ENCODE data around the gene MEOX1.

Gene MEOX1

DNA sequence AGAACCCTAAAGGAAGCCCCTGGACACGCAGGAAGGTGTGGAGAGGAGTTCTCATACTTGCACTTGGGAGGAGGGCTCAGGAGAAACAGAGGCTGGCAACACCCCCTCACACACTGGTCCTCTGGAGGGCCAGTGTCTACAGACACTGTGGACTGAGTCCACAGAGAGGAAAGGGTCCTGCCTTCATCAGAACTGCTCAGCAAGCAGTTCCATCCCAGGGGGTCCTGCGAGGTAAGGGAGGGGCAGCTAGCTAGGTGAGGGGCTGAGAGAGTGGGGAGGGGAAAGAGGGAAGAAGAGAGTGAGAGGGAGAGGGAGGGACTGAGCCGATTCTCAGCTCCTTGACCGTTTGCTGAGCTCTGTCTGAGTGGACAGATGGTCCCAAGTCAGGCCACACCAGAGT lies 17.7 kb upstream of the MEOX1 start:
- no peak for FAIRE-seq

DNA sequence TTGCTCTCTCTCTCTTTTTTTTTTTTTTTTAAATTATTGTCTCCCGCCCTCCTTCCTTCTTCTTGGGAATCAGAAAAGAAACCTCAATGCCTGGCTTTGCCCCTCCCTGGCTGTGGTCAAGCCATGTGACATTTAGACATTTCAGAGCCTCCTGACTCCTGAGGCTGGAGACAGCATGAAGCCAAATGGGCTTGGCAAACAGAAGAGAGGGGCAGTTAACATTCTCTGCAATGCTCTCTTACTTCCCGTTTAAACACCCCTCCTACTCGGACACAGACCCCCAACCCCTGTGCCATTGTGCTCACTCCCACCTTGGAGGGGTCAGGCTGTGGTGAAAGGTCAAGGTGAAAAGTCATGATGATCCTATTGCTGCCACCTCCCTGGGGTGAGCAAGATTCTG lies 14.7 kb upstream of the MEOX1 start:
- no peak for FAIRE-seq

DNA sequence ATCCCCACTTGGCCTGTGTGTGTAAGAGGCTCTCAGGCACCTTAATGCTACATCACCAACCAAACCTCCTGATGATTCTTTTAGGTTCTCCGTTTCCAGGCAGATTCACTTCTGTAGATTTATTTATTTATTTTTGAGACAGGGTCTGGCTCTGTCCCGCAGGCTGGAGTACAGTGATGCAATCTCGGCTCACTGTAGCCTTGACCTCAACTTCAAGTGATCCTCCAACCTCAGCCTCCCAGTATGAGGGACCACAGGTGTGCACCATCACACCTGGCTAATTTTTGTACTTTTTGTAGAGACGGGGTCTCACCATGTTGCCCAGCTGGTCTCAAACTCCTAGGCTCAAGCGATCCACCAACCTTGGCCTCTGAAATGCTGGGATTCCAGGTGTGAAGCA lies 12.7 kb upstream of the MEOX1 start:
- FAIRE-seq: no peak

DNA sequence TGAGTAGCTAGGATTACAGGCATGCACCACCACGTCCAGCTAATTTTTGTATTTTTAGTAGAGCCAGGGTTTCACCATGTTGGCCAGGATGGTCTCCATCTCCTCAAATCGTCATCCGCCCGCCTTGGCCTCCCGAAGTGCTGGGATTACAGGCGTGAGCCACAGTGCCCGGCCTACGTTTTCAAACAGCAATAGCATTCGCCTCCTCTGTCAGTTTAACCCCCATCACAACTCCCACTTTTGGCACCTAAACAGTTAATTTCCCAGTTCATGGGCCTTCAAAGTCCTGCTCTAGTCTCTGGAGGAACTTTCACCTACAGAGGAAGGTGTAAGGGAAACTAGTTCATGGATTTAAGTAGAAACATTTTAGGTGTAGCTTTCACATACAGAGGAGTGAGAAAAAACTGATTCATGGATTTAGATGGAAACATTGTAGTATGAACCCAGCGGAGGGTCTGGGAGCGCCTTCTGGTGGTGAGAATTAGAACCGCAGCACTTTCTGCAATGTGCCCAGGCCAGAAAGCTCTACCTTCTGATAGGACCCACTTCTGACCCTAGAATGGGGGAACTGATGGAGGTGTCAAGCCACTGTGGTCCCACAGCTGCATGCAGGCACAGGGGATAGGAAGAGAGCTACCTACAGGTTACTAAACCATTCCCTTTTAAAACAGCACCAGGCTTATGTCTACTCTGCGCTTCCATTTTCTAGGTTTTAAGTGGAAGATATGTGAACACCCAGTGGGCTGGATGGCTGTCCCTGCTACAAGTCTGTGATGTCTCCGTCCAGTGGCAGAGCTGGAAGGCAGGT lies 12.0 kb upstream of the MEOX1 start:
- no peak for FAIRE-seq

DNA sequence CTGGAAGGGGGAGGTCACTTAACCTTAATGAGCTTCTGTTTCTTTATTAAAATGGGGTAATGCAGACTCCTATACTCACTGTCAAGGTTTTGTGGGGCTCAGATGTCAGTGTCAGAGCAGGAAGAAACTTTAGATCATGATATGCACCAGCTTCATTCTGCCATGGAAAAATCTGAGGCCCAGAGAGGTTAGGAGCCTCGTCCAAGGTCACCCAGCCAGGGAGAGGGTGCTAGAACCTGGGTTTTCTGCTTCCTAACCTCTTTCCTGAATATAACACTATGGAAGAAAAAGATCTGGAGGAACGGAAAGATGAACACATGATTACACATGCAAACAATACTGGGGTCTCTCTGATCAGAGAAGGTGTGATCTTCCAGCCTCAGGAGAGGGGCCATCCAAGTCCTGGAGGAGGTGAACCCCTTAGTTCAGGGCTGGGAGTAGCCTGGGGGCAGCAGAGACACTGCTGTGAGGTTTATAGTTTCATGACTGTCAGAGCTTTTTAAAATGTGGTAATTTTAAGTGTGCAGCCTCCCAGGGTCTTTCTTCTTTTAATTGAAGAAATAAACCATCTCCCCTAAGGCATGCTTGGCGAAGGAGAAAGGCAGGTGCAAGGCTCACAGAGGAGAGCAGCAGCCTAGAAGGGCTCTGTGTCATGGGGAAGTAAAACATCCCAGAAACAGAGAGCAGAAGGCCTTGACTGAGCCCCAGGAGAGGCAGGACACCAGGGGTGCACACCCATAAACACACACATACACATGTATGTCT lies 10.2 kb upstream of the MEOX1 start:
- no peak for FAIRE-seq

DNA sequence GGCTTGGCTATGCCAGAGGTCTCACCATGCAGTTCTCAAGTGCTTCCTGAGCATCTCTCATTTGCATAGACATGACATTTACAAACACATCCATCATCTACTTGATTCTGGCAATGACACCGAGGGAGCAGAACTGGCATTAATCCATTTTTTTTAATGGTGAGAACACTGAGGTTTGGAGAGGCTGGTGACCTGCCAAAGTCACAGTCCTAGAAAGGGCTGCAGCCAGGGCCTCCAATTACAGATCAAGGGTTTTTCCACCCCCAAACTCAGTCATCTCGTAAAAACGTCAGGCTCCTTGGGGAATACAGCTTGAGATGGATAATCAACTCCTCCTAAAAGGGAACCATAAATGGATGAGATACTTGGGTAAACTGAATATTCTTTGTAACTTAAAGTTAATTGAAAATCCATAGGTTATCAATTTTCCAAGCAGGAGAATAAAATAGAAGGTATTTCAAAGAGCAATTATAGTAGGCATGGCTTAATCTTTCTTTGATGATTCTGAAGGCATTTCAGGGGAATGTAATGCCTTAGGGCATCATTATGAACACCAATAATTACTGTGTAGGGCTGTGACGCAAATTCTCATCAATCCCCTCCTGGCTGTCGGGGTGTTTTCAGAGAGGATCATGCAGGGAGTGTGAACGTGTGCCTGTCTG lies 9.4 kb upstream of the MEOX1 start:
- no peak for FAIRE-seq

DNA sequence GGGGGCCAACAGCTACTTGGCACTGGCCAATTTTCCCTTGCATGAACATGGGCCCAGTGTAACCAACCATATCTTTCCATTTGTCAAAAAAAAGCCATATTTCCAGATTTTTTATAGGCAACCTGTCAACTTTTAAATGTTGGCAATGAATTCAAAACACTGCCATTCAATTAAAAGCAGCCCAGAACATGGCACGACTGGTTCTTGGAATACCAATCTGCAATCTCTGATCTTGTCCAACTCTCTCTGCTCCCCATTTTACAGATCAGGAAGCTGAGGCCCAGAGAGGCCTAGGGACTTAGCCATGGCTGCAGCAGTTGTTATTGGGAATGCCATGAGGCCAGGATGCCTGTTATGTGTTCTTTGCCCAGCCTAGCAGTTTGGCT lies 8.9 kb upstream of the MEOX1 start:
- no peak for FAIRE-seq

DNA sequence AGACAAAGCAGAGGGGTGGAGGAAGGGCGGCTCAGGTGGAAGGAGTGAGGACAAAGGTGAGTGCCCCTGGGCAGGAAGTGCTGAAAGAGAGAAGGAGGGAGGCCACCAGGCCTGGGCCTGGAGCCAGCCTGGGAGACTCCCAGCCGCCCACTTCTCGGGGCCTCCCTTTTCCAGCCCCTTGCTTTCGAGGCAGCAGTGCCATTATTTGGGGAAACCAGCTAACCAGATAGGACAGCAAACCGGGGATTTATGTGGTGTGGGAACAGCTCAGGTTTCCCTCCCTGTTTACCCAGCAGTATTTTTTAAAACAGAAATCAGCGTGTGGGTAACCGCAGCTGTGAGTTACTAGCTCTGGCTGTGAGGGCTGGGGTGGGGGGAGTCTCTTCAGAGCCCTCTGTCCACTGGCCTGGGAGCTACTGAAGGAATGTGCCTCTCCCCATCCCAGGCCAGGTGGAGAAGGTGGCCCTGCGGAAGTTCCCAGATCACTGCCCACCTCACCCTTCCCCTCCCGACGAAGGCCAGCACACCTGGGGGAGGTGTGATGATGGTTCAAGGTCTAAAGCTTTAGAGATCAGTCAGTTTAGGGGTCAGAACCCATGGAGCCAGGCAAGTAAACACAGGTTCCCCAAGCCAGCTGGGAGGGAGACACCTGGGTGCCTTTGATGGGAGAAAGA lies 8.4 kb upstream of the MEOX1 start:
- no peak for FAIRE-seq

DNA sequence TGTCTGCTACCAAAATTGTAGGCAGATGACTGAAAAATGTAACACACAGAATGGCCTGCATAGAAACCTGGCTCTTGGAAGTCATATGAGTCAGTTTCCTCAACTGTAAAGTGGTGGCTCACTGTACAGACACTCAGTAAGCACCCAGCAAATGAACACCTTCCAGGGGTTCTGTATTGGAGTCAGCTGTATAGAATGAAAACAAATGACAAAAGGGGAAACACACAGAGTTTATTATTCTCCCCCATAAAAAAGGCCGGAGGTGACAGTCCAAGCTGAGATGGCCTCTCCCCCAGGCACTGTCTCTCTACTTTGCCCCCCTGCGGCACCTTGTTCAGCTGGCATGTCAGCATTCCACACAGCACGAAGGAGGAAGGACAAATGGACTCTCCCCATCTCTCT lies 6.2 kb upstream of the MEOX1 start:
- FAIRE-seq: no peak

DNA sequence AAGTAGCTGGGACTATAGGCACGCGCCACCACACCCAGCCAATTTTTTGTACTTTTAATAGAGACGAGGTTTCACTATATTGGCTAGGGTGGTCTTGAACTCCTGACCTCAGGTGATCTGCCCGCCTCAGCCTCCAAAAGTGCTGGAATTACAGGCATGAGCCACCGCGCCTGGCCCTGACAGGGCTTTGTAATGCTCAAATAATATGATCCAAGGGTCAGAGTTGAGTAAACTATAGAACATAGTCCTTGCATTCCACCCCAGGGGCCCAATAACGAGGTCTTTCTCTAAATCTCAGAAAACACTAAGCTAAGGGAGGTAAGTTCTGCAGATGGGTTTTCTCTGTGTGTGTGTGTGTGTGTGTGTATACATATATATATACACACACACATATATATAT lies 5.8 kb upstream of the MEOX1 start:
- FAIRE-seq: no peak

DNA sequence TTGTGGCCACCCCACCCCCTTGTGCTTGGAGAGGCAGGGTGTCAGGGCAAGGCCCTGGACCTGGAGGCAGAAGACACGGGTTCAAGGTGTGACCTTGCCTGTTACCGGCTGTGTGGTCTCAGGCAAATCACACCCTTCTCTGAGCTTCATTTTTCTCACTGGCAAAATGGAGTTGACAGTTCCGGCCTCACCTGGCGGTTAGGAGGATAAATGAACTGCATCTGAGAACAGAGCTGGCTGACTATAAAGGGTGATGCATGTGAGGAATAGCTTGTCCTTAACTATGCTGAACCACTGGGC lies 4.2 kb upstream of the MEOX1 start:
- FAIRE-seq: no peak

DNA sequence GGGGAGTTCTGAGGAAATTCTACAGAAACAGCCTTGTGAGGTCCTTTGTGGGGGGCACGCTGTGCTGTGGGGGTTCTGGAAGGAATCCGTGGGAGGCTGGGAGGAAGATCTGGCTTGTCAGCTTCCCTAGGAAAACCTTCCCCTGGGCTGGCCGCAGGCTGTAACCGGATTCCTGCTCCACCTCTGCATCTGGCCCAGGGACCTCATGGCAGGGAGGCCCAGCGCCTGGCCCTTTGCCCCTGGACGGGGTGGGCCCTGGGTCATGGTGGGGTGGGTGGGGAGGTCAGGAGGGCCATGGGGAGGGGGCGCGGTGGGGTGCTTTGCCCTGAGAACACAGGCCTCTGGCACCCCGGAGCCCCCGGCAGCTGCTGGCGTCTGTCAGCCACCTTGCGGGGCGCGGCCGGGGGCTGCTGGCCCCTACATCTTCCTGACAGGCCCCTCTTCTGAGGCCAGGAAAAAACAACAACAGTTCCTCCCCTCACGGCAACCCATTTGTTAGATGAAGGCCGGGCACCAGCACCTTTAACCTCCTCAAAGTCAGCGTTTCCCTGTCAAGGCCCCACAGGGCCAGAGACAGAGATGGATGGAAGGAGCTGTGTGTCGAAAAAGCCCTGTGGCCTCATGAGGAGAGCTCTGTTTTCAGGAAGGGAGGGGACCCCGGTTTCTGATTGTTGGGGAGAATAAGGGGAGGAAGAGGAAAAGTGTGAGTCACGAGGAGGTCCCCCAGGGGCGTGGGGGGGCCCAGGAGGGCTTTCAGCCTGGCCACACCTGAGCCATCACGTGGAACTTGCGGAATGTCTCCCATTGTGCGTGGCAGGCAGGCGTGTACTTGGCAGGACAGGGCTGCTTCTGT lies 3.6 kb upstream of the MEOX1 start:
- FAIRE-seq: no peak

DNA sequence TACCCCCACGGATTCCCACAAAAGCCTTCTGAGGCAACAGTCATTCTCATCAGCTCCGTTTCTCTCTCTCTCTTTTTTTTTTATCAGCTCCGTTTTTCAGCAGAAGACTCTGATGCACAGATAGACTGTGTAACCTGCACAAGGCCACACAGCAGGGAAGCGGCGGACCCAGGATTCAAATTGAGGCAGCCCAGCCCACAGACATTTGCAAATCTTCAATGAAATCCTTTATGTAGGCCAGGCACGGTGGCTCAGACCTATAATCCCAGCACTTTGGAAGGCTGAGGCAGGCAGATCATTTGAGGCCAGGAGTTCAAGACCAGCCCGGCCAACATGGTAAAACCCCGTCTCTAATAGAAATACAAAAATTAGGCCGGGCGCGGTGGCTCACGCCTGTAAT lies 2.4 kb upstream of the MEOX1 start:
- FAIRE-seq: no peak

DNA sequence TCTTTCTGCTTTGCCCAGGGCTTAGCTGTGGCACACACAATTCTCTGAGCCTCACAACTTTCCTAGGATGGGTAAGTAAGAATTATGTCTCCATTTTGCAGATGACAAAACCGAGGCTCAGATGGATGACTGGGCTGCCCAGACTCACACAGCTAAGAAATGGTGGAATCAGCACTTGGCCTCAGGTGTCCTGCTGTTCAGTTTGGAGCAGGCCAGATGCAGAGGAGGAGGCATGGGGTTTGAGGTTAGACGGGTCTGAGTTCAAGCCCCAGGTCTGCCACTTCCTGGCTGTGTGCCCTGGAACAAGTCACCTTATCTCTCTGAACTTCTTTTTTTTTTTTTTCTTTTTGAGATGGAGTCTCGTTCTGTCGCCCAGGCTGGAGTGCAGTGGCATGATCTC lies 1.7 kb upstream of the MEOX1 start:
- FAIRE-seq: no peak

DNA sequence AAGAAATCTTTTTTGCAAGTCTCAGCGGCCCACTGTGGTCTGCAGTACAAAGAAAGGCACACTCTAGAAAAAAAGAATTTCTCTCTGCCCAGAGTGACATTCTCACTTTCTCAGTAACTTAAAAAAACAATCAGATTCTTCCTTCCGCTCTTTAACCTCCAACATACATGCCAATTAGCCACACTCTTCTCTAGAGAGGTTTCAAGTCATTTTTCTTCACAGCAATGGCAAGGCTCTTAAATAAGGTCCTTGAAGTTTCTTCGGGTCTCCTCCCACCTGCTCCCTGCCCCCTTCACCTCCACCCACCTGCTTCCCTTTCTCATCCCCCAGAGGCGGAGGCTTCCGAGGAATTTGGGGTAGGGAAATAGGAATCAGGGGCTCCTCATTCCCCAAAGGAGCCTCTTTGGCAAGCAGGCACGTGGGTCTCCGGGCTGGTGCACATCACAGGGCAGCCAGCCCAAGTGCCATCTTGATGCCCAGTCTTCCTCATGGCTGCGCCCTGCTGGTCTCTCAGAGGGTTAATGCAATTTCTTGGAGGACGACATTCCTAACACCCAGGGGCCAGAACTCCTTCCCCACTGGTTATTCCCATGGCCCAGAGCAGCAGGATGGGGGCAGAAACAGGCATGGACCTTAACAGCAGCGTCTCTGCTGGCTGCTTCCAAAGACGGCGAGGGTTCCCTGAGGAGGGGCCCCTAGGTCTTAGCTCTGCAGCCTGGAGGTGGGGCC lies 855 bp upstream of the MEOX1 start:
- FAIRE-seq: no peak

DNA sequence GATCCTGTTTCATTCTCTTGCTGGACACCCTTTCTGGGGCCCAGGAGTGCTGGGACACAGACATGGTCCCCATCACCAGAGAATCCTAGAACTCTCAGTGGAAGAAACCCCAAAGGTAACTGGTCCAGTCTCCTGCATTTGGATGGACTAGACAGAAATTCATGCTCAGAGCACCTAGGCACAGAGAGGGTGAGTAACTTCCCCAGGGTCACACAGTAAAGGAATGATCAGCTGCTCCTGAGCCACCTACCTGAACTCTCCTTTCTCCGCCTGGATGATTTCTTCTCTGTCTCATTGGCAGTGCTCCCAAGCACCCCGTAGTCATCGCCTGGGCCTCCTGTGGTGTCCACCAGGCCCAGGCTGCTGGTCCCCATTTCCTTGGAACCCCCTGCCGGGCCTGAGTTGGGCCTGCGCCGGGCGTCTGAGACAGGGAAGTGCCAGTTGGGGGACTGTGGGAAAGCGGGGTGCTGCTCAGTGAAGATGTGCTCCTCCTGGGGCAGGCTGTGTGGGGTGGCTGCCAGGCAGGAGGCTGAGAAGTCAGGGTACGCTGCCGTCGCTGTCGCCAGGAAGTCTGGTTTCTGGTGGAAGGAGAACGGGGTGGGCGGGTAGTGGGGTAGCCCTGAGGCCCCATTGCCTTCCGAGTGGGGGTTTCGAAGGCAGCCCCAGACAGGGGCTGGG lies 767 bp downstream of the MEOX1 start:
- no peak for FAIRE-seq

DNA sequence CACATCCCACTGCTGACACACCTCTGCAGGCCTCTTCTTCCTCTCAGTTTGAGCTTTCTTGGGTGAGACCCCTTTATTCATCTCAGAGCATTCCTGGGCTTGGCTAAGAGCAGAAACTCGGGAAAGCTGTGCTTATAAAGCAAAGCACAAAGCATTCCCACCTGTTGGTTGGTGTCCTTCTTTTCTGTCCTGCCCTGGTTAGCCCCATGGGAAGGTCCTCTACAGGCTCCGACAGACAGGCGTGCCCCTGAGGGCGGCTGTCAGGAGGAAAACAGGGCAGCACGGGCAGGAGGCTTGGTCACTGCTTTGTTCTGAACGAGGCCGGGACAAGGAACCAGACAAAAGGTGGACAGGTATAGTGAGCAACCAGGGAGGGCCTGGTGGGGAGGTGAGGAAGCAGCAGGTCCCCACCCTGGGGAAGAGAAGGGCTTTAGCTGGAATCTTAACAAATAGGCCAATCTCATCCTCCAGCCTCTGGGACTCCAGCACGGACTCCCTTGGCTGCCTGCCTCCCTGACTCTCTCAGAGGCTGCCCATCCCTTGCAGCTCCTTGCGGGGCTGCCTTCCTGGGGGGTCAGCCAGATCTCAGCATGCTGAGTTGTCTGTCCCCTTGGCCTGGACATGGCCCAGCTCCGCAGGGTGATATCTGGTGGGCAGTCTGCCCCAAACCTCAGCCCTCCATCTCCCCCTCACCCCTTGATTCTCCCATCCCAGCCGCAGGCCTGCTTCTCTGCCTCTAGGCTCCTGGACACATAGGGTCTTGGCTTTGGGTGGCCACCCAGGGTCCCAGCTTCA lies 1.7 kb downstream of the MEOX1 start:
- FAIRE-seq: no peak

DNA sequence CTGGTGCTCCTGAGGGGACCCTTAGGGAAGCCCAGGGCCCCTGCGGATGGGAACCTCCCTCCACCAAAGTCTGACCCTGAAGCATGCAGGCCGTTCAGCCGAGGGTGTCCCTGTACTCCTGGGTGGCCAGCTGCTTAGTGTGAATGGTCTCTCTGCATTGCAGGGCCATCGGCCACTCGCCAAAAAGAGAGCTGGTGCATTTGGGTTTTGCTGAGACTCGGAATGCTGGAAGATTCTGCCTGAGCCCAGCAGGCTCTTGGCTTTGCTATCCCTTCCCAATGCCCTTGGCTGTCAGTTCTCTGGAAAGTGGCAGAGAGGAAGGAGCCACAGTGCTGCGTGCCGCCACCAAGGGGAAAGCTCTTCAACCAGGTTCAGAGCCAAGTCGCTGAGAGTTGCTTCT lies 2.8 kb downstream of the MEOX1 start:
- FAIRE-seq: no peak

DNA sequence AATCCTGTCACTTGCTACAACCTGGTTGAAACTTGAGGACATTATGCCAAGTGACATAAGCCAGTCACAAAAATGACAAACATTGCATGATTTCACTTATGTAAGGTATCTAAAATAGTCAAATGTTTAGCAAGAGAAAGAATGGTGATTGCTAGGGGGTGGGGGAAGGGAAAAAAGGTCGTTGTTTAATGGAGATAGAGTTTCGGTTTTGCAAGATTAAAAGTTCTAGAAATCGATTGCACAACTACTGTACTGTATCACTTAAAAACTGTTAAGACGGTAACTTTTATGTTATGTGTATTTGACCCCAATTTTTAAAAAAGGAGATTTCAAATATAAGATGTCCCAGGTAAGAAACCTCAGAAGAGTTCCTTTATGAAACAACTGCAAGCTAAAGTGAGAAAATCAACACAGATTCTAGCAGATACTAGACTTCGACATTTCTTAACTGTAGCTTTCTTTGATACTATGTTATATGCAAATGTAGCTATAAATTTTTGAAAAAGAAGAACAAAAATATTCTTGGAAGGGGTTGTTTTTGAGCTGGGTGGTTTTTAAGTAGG lies 5.9 kb downstream of the MEOX1 start:
- no peak for FAIRE-seq

DNA sequence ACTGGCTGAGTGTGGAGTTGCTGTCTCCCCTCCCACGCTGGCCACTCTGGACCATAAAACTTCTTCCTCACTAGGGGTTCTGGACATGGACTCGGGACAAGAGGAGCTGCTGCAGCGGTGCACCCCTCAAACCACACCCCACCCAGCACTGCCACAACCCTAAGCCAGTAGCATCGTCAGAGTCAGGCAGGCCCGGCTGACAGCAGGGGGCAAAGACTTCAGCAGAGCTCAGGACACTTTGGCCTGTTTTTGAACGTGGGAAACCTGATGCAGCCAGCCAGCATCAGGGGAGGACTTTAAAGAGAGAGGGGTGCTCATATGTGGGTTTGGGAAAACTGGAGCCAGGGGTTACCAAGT lies 9.6 kb downstream of the MEOX1 start:
- no peak for FAIRE-seq
